Measurements from ENCODE around the gene PIP4K2A.
A peak's percentile ranks its signal among the peaks of the same experiment; 100 is the strongest.

Gene PIP4K2A

GRCh38 chr10:22659866-22660265 lies 54.5 kb downstream of the PIP4K2A start:
- H3K4me1 ChIP-seq (ENCODE audit: control insufficient read depth in 1 of 2, insufficient read depth in 2 of 2, low read length in 2 of 2) = peaks cover 18 to 19% of the 10 kb centered on the region in 2 experiments
- peak overlapping the region; percentile 50 for H4K91ac ChIP-seq (ENCODE audit: low read depth, low read length)
- no peak overlapping the region for H2AK5ac ChIP-seq (ENCODE audit: low read length)
- no peak overlapping the region for H3K4ac ChIP-seq (ENCODE audit: low read depth, low read length)
- H3K9ac ChIP-seq (ENCODE audit: low read length) = no peak overlapping the region
- H3K4me3 ChIP-seq (ENCODE audit: low read depth, low read length) = no peak overlapping the region
- H2BK12ac ChIP-seq (ENCODE audit: low read length) = peak overlapping the region; percentile 73
- peak overlapping the region; percentile 78 for H3K27ac ChIP-seq (ENCODE audit: low read depth, low read length)
- peak overlapping the region; percentile 66 for H4K8ac ChIP-seq (ENCODE audit: low read depth, low read length)
- H3K23ac ChIP-seq (ENCODE audit: low read length) = no peak overlapping the region
- no peak overlapping the region for H2BK5ac ChIP-seq (ENCODE audit: low read depth, low read length, poor library complexity)
- peak overlapping the region; percentile 17 for H2AFZ ChIP-seq (ENCODE audit: insufficient read depth, low read length, poor library complexity)
- peak overlapping the region; percentile 31 for H3K4me2 ChIP-seq (ENCODE audit: low read length)
- H3K27me3 ChIP-seq (ENCODE audit: insufficient read depth, low read length) = no peaks in the 10 kb centered on the region
- no peak for DNase-seq
- H3K9me3 ChIP-seq (ENCODE audit: insufficient read depth, low read depth, low read length) = peaks cover 2% of the 10 kb centered on the region
- H4K12ac ChIP-seq (ENCODE audit: low read depth, low read length) = no peak overlapping the region
- H3K14ac ChIP-seq (ENCODE audit: low read length) = peak overlapping the region; percentile 57
- H3K79me1 ChIP-seq (ENCODE audit: low read length) = peaks cover 11% of the 10 kb centered on the region
- H3K79me2 ChIP-seq (ENCODE audit: control insufficient read depth, insufficient read depth, low read length, poor library complexity) = peaks cover 5% of the 10 kb centered on the region
- H3K36me3 ChIP-seq (ENCODE audit: control insufficient read depth in 1 of 2, insufficient read depth in 2 of 2, low read length in 2 of 2) = no peaks in the 10 kb centered on the region
- no CpG with 5 or more reads among the region's 8 CpGs for WGBS (ENCODE audit: extremely low coverage, insufficient coverage, insufficient read length)
- peak overlapping the region; percentile 61 for H2BK120ac ChIP-seq (ENCODE audit: insufficient read depth, low read length, poor library complexity)
- H3K18ac ChIP-seq (ENCODE audit: low read length) = peak overlapping the region; percentile 56

DNA sequence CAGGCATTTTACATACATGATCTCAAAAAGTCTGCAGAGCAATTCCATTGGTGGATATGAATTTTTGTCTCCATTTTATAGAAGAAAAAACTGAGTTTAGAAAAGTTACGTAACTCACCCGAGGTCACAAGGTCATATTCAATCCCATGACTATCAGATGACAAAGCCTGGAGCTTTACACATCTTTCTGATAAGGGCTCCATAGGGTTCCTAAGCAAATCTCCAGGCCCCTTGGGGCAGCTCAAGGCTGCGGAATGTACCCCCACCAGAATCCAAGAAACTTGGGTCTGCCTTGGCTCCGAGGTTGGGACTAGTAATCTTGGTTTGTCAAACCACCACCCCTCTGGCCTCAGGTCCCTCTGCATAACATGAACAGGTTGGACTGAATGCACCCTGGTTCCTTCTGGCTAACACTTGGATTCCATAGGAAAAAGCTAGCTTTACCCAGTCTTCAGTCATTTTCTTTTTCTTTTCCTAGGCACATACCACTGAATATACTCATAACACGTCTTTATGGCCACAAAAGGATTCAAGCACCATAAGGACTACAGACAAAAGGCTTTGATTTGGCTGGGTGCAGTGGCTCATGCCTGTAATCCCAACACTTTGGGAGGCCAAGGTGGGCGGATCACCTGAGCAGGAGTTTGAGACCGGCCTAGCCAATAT lies 55.5 kb downstream of the PIP4K2A start:
- Histone ChIP-seq H3K27me3 (ENCODE audit: insufficient read depth, low read length) (no peaks in the 10 kb centered on the region), H2AFZ (ENCODE audit: insufficient read depth, low read length, poor library complexity) (no peak overlapping the region), H3K27ac (ENCODE audit: low read depth, low read length) (peak overlapping the region; percentile 78), H3K23ac (ENCODE audit: low read length) (no peak overlapping the region), H4K8ac (ENCODE audit: low read depth, low read length) (peak overlapping the region; percentile 16), H4K91ac (ENCODE audit: low read depth, low read length) (peak overlapping the region; percentile 72), H3K14ac (ENCODE audit: low read length) (no peak overlapping the region), H3K36me3 (ENCODE audit: control insufficient read depth in 1 of 2, insufficient read depth in 2 of 2, low read length in 2 of 2) (no peaks in the 10 kb centered on the region), H3K79me1 (ENCODE audit: low read length) (peaks cover 11% of the 10 kb centered on the region), H3K4me2 (ENCODE audit: low read length) (no peak overlapping the region), H3K9me3 (ENCODE audit: insufficient read depth, low read depth, low read length) (peaks cover 2% of the 10 kb centered on the region), H2BK5ac (ENCODE audit: low read depth, low read length, poor library complexity) (peak overlapping the region; percentile 86), H3K18ac (ENCODE audit: low read length) (no peak overlapping the region), H3K9ac (ENCODE audit: low read length) (no peak overlapping the region), H2BK12ac (ENCODE audit: low read length) (no peak overlapping the region), H3K4ac (ENCODE audit: low read depth, low read length) (no peak overlapping the region), H3K4me3 (ENCODE audit: low read depth, low read length) (no peak overlapping the region), H2AK5ac (ENCODE audit: low read length) (no peak overlapping the region), H3K79me2 (ENCODE audit: control insufficient read depth, insufficient read depth, low read length, poor library complexity) (peaks cover 6% of the 10 kb centered on the region), H2BK120ac (ENCODE audit: insufficient read depth, low read length, poor library complexity) (no peak overlapping the region), H4K12ac (ENCODE audit: low read depth, low read length) (no peak overlapping the region), H3K4me1 (ENCODE audit: control insufficient read depth in 1 of 2, insufficient read depth in 2 of 2, low read length in 2 of 2) (peaks cover 18 to 19% of the 10 kb centered on the region in 2 experiments)
- no CpG with 5 or more reads among the region's 7 CpGs for WGBS (ENCODE audit: extremely low coverage, insufficient coverage, insufficient read length)
- DNase-seq = peak in 1 of 2 donors; percentile 24

DNA sequence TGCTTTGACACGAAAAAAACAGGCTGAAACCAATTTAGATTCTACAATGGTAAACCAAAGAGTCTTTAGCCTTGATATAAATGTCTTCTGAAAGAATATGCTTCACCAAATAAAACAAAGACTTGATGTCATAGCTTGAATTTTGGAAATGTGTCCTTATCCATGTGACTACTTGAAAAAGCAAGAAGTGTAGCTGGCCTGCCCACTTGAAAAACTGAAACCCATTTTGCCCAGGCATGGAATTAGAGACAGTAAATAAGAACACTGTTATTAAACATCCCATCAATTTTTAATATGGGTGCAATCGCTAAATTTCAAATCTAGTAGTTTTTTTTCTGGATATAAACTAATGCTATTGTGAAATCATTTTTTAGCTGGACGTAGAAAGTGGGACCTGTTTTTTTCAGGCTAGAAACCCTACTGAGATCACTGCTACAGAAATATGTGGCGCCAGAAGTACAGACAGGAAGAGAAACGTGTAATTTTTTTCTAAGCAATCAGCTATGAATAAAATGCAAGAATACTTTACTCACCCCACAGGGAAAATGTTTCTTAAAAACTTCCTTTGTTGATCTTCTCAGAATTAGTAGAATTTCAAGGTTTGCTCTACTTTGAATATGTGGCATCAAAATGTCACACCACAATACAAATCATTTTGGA lies 56.7 kb downstream of the PIP4K2A start:
- no CpG with 5 or more reads among the region's 5 CpGs for WGBS (ENCODE audit: extremely low coverage, insufficient coverage, insufficient read length)
- Histone ChIP-seq H3K27ac (ENCODE audit: low read depth, low read length) (no peak overlapping the region), H3K9me3 (ENCODE audit: insufficient read depth, low read depth, low read length) (peaks cover 2% of the 10 kb centered on the region), H2AFZ (ENCODE audit: insufficient read depth, low read length, poor library complexity) (no peak overlapping the region), H3K27me3 (ENCODE audit: insufficient read depth, low read length) (no peaks in the 10 kb centered on the region), H3K4me1 (ENCODE audit: control insufficient read depth in 1 of 2, insufficient read depth in 2 of 2, low read length in 2 of 2) (peaks cover 22 to 24% of the 10 kb centered on the region in 2 experiments), H3K18ac (ENCODE audit: low read length) (no peak overlapping the region), H4K8ac (ENCODE audit: low read depth, low read length) (no peak overlapping the region), H3K36me3 (ENCODE audit: control insufficient read depth in 1 of 2, insufficient read depth in 2 of 2, low read length in 2 of 2) (peaks cover 0 to 2% of the 10 kb centered on the region in 2 experiments), H3K79me2 (ENCODE audit: control insufficient read depth, insufficient read depth, low read length, poor library complexity) (peaks cover 6% of the 10 kb centered on the region), H3K9ac (ENCODE audit: low read length) (no peak overlapping the region), H3K14ac (ENCODE audit: low read length) (no peak overlapping the region), H3K4me3 (ENCODE audit: low read depth, low read length) (no peak overlapping the region), H4K12ac (ENCODE audit: low read depth, low read length) (no peak overlapping the region), H2AK5ac (ENCODE audit: low read length) (no peak overlapping the region), H3K23ac (ENCODE audit: low read length) (no peak overlapping the region), H2BK12ac (ENCODE audit: low read length) (no peak overlapping the region), H3K79me1 (ENCODE audit: low read length) (peaks cover 11% of the 10 kb centered on the region), H4K91ac (ENCODE audit: low read depth, low read length) (no peak overlapping the region), H2BK120ac (ENCODE audit: insufficient read depth, low read length, poor library complexity) (no peak overlapping the region), H2BK5ac (ENCODE audit: low read depth, low read length, poor library complexity) (no peak overlapping the region), H3K4ac (ENCODE audit: low read depth, low read length) (no peak overlapping the region), H3K4me2 (ENCODE audit: low read length) (no peak overlapping the region)
- DNase-seq = no peak

- Histone ChIP-seq H3K4me1 (ENCODE audit: control insufficient read depth in 1 of 2, insufficient read depth in 2 of 2, low read length in 2 of 2) (peaks cover 22 to 24% of the 10 kb centered on the region in 2 experiments), H3K18ac (ENCODE audit: low read length) (no peak overlapping the region)
These were observed 57.4 kb downstream of the PIP4K2A start for GRCh38 chr10:22657024-22657423.

More at GRCh38 chr10:22657024-22657423, 57.4 kb downstream of the PIP4K2A start:
- Histone ChIP-seq H3K14ac (ENCODE audit: low read length) (no peak overlapping the region), H3K9ac (ENCODE audit: low read length) (no peak overlapping the region), H2AFZ (ENCODE audit: insufficient read depth, low read length, poor library complexity) (no peak overlapping the region), H3K4me2 (ENCODE audit: low read length) (no peak overlapping the region), H3K9me3 (ENCODE audit: insufficient read depth, low read depth, low read length) (peaks cover 2% of the 10 kb centered on the region), H3K23ac (ENCODE audit: low read length) (no peak overlapping the region), H3K4me3 (ENCODE audit: low read depth, low read length) (no peak overlapping the region), H3K27me3 (ENCODE audit: insufficient read depth, low read length) (no peaks in the 10 kb centered on the region), H2BK12ac (ENCODE audit: low read length) (peak overlapping the region; percentile 87), H3K36me3 (ENCODE audit: control insufficient read depth in 1 of 2, insufficient read depth in 2 of 2, low read length in 2 of 2) (peaks cover 0 to 3% of the 10 kb centered on the region in 2 experiments), H2AK5ac (ENCODE audit: low read length) (no peak overlapping the region), H3K27ac (ENCODE audit: low read depth, low read length) (no peak overlapping the region), H4K91ac (ENCODE audit: low read depth, low read length) (peak overlapping the region; percentile 52), H2BK120ac (ENCODE audit: insufficient read depth, low read length, poor library complexity) (peak overlapping the region; percentile 50), H4K8ac (ENCODE audit: low read depth, low read length) (no peak overlapping the region), H4K12ac (ENCODE audit: low read depth, low read length) (no peak overlapping the region), H3K4ac (ENCODE audit: low read depth, low read length) (peak overlapping the region; percentile 88), H3K79me2 (ENCODE audit: control insufficient read depth, insufficient read depth, low read length, poor library complexity) (peaks cover 6% of the 10 kb centered on the region), H3K79me1 (ENCODE audit: low read length) (peaks cover 11% of the 10 kb centered on the region), H2BK5ac (ENCODE audit: low read depth, low read length, poor library complexity) (no peak overlapping the region)
- WGBS (ENCODE audit: extremely low coverage, insufficient coverage, insufficient read length) = no CpG with 5 or more reads among the region's 4 CpGs
- DNase-seq = no peak

Measured in trophoblast cell (in vitro differentiated cells and primary cell).